Measurements from ENCODE around the gene CA11.

DNA sequence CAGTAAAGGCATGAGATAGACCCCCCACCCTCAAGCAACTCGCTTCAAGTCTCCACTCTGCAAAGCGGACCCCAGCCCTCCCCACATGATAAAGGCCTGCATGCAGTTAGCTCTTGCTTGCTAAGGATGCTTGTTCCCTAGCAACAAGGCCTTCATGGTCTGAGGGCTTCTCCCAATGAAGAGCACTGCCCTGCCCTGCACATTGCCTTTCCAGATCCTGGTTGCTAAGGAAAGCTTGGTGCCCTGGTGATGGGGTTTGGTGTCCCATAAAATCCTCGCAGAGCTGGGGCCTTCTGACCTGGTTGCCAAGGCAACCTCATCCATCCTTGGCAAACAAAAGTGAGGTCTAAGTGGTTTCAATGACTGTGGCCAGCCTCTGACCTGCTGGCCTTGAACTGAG, 14.8 kb downstream of the CA11 start:
- TF ChIP-seq CTCF (IDR thresholded peaks at IDR 0.05) (no peak), EZH2 (IDR thresholded peaks at IDR 0.05) (no peak), EZH2phosphoT487 (IDR thresholded peaks at IDR 0.05) (no peak)

Measured in neural progenitor cell (in vitro differentiated cells).